ENCODE results near the gene SLC24A3. TPM values are rescaled to one million over a fixed set of nuclear protein-coding genes. Genes with fewer than 3 reads are reported as not detected.

Gene SLC24A3
- total RNA-seq, 2 experiments from 2014 or later, result not detected

DNA sequence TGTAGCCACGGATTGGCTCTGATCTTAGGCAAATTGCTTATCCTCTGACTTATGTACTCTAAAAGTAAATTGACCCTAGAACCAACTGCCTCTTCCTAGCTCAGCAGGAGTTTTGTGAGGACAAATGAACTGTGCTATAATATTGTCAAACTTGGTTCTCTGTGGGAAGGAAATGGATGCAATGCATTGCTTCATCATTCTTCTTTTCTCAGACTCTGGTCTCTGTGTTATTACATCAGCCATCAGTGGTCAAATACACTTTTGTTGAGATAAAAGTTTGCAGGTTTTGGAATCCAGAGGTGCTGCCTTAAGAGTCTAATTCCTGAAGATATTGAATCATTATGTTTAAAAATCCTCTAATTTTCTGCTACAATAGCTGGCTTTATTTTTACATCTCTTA is 64.9 kb downstream of the SLC24A3 start:
- intact Hi-C loops (cut with micrococcal nuclease), result no loop called here
- Mint-ChIP-seq H3K4me3 (no peak overlapping the region), H3K9me3 (no peaks in the 10 kb centered on the region), H3K36me3 (ENCODE audit: low read depth) (no peaks in the 10 kb centered on the region), H3K27ac (no peak overlapping the region), H3K4me1 (ENCODE audit: low read depth) (no peaks in the 10 kb centered on the region), H3K27me3 (ENCODE audit: low read depth) (no peaks in the 10 kb centered on the region)
- DNase-seq, result no peak
- CTCF ChIA-PET, result no interaction called here

- no peaks in the 10 kb centered on the region for H3K9me3 Mint-ChIP-seq
- H3K36me3 Mint-ChIP-seq (ENCODE audit: low read depth), result no peaks in the 10 kb centered on the region
- CTCF ChIA-PET, result no interaction called here
- no peak overlapping the region for H3K27ac Mint-ChIP-seq
- intact Hi-C loops (cut with micrococcal nuclease), result no loop called here
- no peak for DNase-seq
- H3K27me3 Mint-ChIP-seq (ENCODE audit: low read depth), result no peaks in the 10 kb centered on the region
- H3K4me1 Mint-ChIP-seq (ENCODE audit: low read depth), result no peaks in the 10 kb centered on the region
- no peak overlapping the region for H3K4me3 Mint-ChIP-seq
Observed at GRCh38 chr20:19283490-19284025, 71.1 kb downstream of the SLC24A3 start.

GRCh38 chr20:19284400-19285178 is 72.1 kb downstream of the SLC24A3 start:
- no peaks in the 10 kb centered on the region for H3K4me1 Mint-ChIP-seq (ENCODE audit: low read depth)
- H3K27me3 Mint-ChIP-seq (ENCODE audit: low read depth), result no peaks in the 10 kb centered on the region
- CTCF ChIA-PET, result no interaction called here
- no peaks in the 10 kb centered on the region for H3K36me3 Mint-ChIP-seq (ENCODE audit: low read depth)
- H3K27ac Mint-ChIP-seq, result no peak overlapping the region
- H3K9me3 Mint-ChIP-seq, result no peaks in the 10 kb centered on the region
- no peak for DNase-seq
- H3K4me3 Mint-ChIP-seq, result no peak overlapping the region
- intact Hi-C loops (cut with micrococcal nuclease), result no loop called here

DNA sequence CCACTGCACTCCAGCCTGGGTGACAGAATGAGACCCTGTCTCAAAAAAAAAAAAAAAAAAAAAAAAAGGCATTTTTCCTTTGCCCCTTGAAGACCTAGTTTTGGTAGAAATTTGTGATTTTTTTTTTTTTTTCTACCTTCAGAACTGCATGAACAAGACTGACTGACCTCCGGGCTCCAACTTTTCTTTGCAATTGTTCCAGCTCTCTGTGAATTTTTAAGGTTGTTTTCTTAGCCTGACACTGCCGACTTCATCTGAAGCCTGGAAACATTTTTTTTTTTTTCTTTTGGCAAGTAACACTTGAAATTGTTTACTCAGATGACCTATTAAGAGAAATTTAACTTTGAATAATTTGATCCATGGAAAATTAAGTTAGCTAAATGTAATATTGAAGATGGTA is 73.0 kb downstream of the SLC24A3 start:
- no peaks in the 10 kb centered on the region for H3K27me3 Mint-ChIP-seq (ENCODE audit: low read depth)

GRCh38 chr20:19288061-19288460 is 75.6 kb downstream of the SLC24A3 start:
- Mint-ChIP-seq H3K4me1 (ENCODE audit: low read depth) (no peaks in the 10 kb centered on the region), H3K36me3 (ENCODE audit: low read depth) (no peaks in the 10 kb centered on the region), H3K27ac (no peak overlapping the region), H3K9me3 (no peaks in the 10 kb centered on the region), H3K4me3 (no peak overlapping the region), H3K27me3 (ENCODE audit: low read depth) (no peaks in the 10 kb centered on the region)
- DNase-seq, result no peak
- intact Hi-C loops (cut with micrococcal nuclease), result no loop called here
- CTCF ChIA-PET, result no interaction called here

More for the DNA sequence above, 73.0 kb downstream of the SLC24A3 start:
- no peaks in the 10 kb centered on the region for H3K9me3 Mint-ChIP-seq
- H3K4me3 Mint-ChIP-seq, result no peak overlapping the region
- CTCF ChIA-PET, result no interaction called here
- DNase-seq, result no peak
- intact Hi-C loops (cut with micrococcal nuclease), result no loop called here
- H3K27ac Mint-ChIP-seq, result no peak overlapping the region
- no peaks in the 10 kb centered on the region for H3K4me1 Mint-ChIP-seq (ENCODE audit: low read depth)
- no peaks in the 10 kb centered on the region for H3K36me3 Mint-ChIP-seq (ENCODE audit: low read depth)

- CTCF ChIA-PET, result no interaction called here
- Mint-ChIP-seq H3K4me3 (no peak overlapping the region), H3K27me3 (ENCODE audit: low read depth) (no peaks in the 10 kb centered on the region), H3K27ac (no peak overlapping the region), H3K4me1 (ENCODE audit: low read depth) (no peaks in the 10 kb centered on the region), H3K36me3 (ENCODE audit: low read depth) (no peaks in the 10 kb centered on the region), H3K9me3 (no peaks in the 10 kb centered on the region)
- intact Hi-C loops (cut with micrococcal nuclease), result no loop called here
- DNase-seq, result no peak
Observed at GRCh38 chr20:19288636-19289035, 76.2 kb downstream of the SLC24A3 start.

DNA sequence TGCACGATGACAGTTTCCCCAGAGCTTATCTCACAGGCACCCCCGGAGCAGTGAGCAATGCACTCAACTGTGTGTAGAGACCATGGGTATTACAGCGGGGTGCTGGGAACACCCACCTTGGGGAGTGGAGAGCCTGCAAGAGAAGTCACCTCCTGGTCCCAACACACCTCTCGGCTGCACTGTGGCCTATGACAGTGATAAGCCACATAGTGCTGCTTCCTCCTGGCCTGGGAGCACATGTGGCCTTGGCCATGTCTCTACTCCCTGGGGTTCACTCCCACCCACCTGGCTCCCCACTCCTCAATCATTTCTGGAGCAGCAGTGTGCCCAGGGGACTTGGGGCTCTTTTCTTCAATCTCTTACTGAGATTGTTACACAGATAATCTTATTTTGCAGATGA is 77.0 kb downstream of the SLC24A3 start:
- H3K27me3 Mint-ChIP-seq (ENCODE audit: low read depth), result no peaks in the 10 kb centered on the region
- no peaks in the 10 kb centered on the region for H3K9me3 Mint-ChIP-seq
- H3K27ac Mint-ChIP-seq, result no peak overlapping the region
- DNase-seq, result no peak
- no peak overlapping the region for H3K4me3 Mint-ChIP-seq
- H3K36me3 Mint-ChIP-seq (ENCODE audit: low read depth), result no peaks in the 10 kb centered on the region
- intact Hi-C loops (cut with micrococcal nuclease), result no loop called here
- CTCF ChIA-PET, result no interaction called here
- no peaks in the 10 kb centered on the region for H3K4me1 Mint-ChIP-seq (ENCODE audit: low read depth)

- no peaks in the 10 kb centered on the region for H3K4me1 Mint-ChIP-seq (ENCODE audit: low read depth)
- H3K9me3 Mint-ChIP-seq, result no peaks in the 10 kb centered on the region
- intact Hi-C loops (cut with micrococcal nuclease), result no loop called here
- H3K4me3 Mint-ChIP-seq, result no peak overlapping the region
- H3K27me3 Mint-ChIP-seq (ENCODE audit: low read depth), result peaks cover 2% of the 10 kb centered on the region
- H3K27ac Mint-ChIP-seq, result no peak overlapping the region
- DNase-seq, result no peak
- H3K36me3 Mint-ChIP-seq (ENCODE audit: low read depth), result no peaks in the 10 kb centered on the region
- CTCF ChIA-PET, result no interaction called here
Observed at GRCh38 chr20:19291024-19291817, 78.8 kb downstream of the SLC24A3 start.

DNA sequence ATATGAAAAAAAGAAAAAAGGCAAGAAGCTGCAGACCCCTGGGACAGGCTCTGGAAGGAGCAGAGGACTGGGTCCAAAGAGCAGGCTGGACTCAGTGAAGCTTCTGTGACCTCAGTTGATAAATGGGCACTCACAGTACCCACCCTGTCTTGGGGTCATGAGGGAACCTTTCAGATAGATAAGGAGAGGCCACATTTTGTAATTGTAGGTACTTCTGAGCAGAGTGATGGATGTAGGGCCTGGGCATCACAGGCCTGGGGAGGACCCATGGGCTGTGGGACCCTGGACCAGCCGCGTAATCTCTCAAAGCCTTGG is 79.3 kb downstream of the SLC24A3 start:
- intact Hi-C loops (cut with micrococcal nuclease), result no loop called here
- no peak overlapping the region for H3K27ac Mint-ChIP-seq
- H3K27me3 Mint-ChIP-seq (ENCODE audit: low read depth), result peaks cover 4% of the 10 kb centered on the region
- H3K9me3 Mint-ChIP-seq, result no peaks in the 10 kb centered on the region
- CTCF ChIA-PET, result no interaction called here
- no peak overlapping the region for H3K4me3 Mint-ChIP-seq
- H3K36me3 Mint-ChIP-seq (ENCODE audit: low read depth), result no peaks in the 10 kb centered on the region
- no peaks in the 10 kb centered on the region for H3K4me1 Mint-ChIP-seq (ENCODE audit: low read depth)
- DNase-seq, result no peak

DNA sequence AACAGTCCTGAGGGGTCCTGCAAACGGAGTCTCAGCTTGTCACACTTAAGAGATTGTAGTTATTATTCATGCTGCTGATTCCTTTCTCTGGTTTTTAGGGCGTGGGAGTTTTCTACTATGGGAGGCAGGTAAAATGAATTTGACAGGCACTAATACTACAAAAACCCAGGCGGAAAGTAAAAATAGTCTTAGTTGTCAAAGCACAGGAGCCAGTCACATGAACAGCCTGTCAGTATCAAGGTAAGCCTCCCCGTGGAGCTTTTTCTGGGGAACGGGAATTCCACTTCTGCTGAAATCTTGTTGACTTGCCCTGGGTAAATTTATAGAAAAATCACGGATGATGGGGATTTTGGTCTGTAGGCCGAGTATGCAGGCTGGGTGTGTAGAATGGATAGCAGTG is 79.8 kb downstream of the SLC24A3 start:
- H3K4me1 Mint-ChIP-seq (ENCODE audit: low read depth), result no peaks in the 10 kb centered on the region
- no peaks in the 10 kb centered on the region for H3K9me3 Mint-ChIP-seq
- CTCF ChIA-PET, result no interaction called here
- no peak overlapping the region for H3K27ac Mint-ChIP-seq
- peaks cover 4% of the 10 kb centered on the region for H3K27me3 Mint-ChIP-seq (ENCODE audit: low read depth)
- DNase-seq, result no peak
- H3K4me3 Mint-ChIP-seq, result no peak overlapping the region
- no peaks in the 10 kb centered on the region for H3K36me3 Mint-ChIP-seq (ENCODE audit: low read depth)
- intact Hi-C loops (cut with micrococcal nuclease), result no loop called here

GRCh38 chr20:19295076-19295475 is 82.6 kb downstream of the SLC24A3 start:
- CTCF ChIA-PET, result no interaction called here
- Mint-ChIP-seq H3K4me1 (ENCODE audit: low read depth) (no peaks in the 10 kb centered on the region), H3K36me3 (ENCODE audit: low read depth) (no peaks in the 10 kb centered on the region), H3K27me3 (ENCODE audit: low read depth) (peaks cover 8% of the 10 kb centered on the region), H3K9me3 (no peaks in the 10 kb centered on the region), H3K27ac (no peak overlapping the region), H3K4me3 (no peak overlapping the region)
- DNase-seq, result no peak
- intact Hi-C loops (cut with micrococcal nuclease), result no loop called here

DNA sequence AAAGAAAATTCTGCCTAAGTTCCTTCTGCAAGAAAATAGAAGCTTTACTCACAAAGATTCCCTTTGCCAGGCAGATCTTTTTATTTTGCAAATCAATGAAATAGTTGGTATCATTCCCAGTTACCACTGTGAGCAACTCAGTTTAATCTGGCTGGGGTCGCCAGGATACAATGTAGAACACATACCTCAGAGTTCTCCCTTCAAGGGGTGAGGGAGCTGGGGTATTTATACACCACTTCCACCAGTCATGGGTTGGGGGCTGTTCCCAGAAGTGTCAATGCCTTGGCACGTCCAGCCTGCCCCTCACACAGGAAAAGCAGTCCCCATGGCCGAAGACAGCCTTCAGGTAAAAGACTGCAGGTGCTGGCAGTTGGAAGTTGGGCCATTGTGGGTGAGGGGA is 86.2 kb downstream of the SLC24A3 start:
- no peak for DNase-seq
- intact Hi-C loops (cut with micrococcal nuclease), result no loop called here
- H3K4me3 Mint-ChIP-seq, result no peak overlapping the region
- H3K36me3 Mint-ChIP-seq (ENCODE audit: low read depth), result no peaks in the 10 kb centered on the region
- no peaks in the 10 kb centered on the region for H3K4me1 Mint-ChIP-seq (ENCODE audit: low read depth)
- H3K27ac Mint-ChIP-seq, result no peak overlapping the region
- no peaks in the 10 kb centered on the region for H3K9me3 Mint-ChIP-seq
- CTCF ChIA-PET, result no interaction called here
- H3K27me3 Mint-ChIP-seq (ENCODE audit: low read depth), result peaks cover 10% of the 10 kb centered on the region

DNA sequence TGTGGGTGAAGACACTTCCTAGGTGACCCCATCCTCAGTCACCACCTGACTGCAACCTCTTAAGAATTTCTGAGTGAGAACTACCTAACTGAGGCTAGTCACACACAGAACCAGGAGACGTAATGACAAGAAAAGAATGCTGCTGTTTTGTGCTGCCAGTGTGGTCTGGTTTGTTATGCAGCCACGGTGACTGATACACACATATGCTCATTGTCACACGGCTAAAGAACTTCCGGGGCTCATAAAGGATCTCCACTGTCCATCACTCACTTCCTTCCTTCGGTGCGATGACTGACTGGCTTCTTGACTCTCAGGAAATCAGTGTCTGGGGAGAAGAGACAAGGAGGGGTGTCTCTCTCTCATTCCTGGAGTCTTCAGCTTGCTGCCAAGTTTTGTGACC is 88.0 kb downstream of the SLC24A3 start:
- Mint-ChIP-seq H3K4me3 (no peak overlapping the region), H3K27me3 (ENCODE audit: low read depth) (peaks cover 10% of the 10 kb centered on the region), H3K9me3 (no peaks in the 10 kb centered on the region), H3K4me1 (ENCODE audit: low read depth) (no peaks in the 10 kb centered on the region), H3K36me3 (ENCODE audit: low read depth) (no peaks in the 10 kb centered on the region), H3K27ac (no peak overlapping the region)
- no peak for DNase-seq
- CTCF ChIA-PET, result no interaction called here
- intact Hi-C loops (cut with micrococcal nuclease), result no loop called here

Measured in activated naive CD4-positive, alpha-beta T cell treated with anti-CD3 and anti-CD28 coated beads for 36 hours (primary cell).